ENCODE data around the gene KDM2A. TPM values are rescaled to one million over a fixed set of nuclear protein-coding genes. Genes with fewer than 3 reads are reported as not detected.

KDM2A gene
- total RNA-seq, 3 donors from 2014 or later: 47.0 to 64.1 (median 61.9) TPM

DNA sequence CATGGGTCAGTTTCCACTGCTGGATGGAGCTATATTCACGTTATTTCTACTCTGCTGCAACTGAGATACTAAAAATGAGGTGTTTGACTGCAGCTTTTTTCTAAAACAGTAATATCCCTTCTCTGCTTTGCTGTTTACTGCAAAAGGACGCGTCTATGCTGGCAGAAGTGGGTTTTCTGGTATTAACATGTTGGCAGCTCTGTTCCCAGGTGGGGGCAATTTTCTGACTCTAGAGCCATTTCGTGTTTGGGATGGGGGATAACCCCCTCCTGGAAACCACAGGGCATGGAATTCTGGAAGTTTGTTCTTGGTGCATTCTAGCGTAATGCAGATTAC is 152.1 kb downstream of the KDM2A start:
- H3K36me3 ChIP-seq: no peaks in the 10 kb centered on the region
- no peaks in the 10 kb centered on the region for H3K9me3 ChIP-seq
- intact Hi-C loops (cut with DNase I; ENCODE audit: low total_unique reads): no loop called here
- peak overlapping the region in 1 of 3 donors; percentile 99 for H3K4me3 ChIP-seq
- H3K4me1 ChIP-seq: peaks cover 44 to 65% of the 10 kb centered on the region in 2 donors
- DNase-seq (ENCODE audit: low spot score in 2 of 2): peak in 1 of 2 donors; percentile 14
- H3K27me3 ChIP-seq: no peaks in the 10 kb centered on the region
- peak overlapping the region; percentile 29 to 92 for H3K27ac ChIP-seq
- TF ChIP-seq POLR2A (IDR thresholded peaks at IDR 0.05) (no peak), POLR2AphosphoS5 (IDR thresholded peaks at IDR 0.05) (no peak)
- TF ChIP-seq, protein P1, sequence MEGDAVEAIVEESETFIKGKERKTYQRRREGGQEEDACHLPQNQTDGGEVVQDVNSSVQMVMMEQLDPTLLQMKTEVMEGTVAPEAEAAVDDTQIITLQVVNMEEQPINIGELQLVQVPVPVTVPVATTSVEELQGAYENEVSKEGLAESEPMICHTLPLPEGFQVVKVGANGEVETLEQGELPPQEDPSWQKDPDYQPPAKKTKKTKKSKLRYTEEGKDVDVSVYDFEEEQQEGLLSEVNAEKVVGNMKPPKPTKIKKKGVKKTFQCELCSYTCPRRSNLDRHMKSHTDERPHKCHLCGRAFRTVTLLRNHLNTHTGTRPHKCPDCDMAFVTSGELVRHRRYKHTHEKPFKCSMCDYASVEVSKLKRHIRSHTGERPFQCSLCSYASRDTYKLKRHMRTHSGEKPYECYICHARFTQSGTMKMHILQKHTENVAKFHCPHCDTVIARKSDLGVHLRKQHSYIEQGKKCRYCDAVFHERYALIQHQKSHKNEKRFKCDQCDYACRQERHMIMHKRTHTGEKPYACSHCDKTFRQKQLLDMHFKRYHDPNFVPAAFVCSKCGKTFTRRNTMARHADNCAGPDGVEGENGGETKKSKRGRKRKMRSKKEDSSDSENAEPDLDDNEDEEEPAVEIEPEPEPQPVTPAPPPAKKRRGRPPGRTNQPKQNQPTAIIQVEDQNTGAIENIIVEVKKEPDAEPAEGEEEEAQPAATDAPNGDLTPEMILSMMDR (IDR thresholded peaks at IDR 0.05): no peak

DNA sequence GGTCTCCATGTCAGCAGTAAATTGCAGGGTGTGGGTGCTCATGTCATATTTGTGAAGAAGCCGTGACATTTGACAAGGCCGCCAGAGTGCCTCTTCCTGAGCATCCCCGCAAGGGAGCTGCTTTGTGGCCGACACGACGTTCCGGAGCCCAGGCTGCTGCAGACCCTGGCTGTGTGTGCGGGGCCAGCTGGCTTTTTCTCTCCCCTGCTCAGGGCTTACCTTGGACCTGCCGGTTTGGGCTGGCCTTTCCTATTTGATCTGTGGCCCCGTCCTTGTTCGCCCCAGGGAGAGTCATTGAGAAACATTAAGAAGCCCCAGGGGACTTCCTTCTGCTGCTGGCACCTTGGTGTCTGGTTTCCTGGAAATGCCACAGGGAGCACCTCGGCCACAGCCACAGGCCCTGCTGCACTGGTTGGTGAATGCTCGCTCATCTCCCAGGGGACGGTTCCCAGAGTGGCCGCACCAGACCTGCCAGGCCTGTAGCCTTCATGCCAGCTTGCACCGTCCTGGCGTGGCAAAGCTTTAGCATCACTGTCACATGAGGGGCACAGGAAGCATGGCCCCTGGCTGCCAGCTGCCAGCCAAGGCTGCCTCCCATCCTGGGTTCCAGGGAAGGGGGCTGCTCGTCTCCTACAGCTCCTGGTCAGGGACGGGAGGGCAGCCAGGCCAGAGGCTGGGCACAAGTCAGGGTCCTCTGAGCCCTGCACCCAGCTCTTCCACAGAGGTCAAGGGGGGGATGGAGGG is 152.7 kb downstream of the KDM2A start:
- Histone ChIP-seq H3K4me3 (peak overlapping the region in 1 of 3 donors; percentile 35), H3K27me3 (no peaks in the 10 kb centered on the region), H3K36me3 (no peaks in the 10 kb centered on the region), H3K4me1 (peaks cover 48 to 70% of the 10 kb centered on the region in 2 donors), H3K27ac (peak overlapping the region; percentile 75 to 92), H3K9me3 (no peaks in the 10 kb centered on the region)
- intact Hi-C loops (cut with DNase I; ENCODE audit: low total_unique reads): no loop called here
- TF ChIP-seq POLR2AphosphoS5 (IDR thresholded peaks at IDR 0.05) (no peak), POLR2A (IDR thresholded peaks at IDR 0.05) (no peak)
- TF ChIP-seq, protein P1 (IDR thresholded peaks at IDR 0.05): no peak
- peak in 1 of 2 donors; percentile 46 for DNase-seq (ENCODE audit: low spot score in 2 of 2)

DNA sequence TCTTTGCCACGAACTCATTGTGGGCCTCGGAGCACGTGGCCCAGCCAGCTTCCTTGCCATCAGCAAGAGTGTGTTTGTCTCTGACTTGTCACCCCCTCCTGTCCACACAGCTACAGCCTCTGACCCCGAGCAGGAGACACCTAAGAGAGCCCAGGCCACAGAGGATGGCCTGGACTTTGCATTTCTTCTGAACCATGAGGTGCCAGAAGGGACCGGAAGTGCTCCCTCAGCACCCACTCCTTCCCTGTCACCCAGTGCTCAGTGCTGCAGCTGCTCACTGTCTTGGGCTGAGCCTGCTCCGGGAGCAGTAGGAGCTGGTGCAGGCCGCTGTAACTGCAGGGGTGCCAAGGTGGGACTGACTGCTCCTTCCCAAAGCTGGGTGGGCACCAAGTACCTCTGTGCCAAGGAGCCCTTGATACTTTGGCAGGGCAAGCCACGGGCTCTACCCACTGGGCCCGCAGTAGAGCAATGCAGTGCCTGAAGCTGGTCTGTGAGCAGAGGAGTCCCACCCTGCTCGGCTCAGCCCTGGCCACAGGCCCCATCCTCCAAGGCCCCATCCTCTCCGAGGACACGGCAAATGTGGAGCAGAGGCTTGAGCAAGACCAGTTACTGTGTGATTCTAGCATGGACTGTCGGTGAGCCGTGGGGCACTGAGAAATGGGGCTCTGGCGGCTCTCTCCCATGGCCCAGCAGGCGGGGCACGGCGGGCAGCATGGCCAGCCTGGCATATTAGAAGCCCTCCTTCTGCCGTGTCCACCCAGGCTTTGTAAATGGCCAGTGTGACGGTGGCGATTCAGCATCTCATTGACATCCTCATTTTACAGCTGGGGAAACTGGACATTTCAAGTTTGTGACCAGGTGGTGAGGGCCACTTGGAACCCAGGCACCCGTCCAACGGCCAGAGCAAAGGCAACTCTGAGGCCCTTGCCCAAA is 153.5 kb downstream of the KDM2A start:
- Histone ChIP-seq H3K9me3 (no peaks in the 10 kb centered on the region), H3K36me3 (no peaks in the 10 kb centered on the region), H3K4me3 (peak overlapping the region in 1 of 3 donors; percentile 35), H3K27ac (peak overlapping the region; percentile 75 to 92), H3K27me3 (no peaks in the 10 kb centered on the region), H3K4me1 (peaks cover 57 to 77% of the 10 kb centered on the region in 2 donors)
- DNase-seq (ENCODE audit: low spot score in 2 of 2): peak in 1 of 2 donors; percentile 46
- no peak for TF ChIP-seq POLR2A (IDR thresholded peaks at IDR 0.05)
- TF ChIP-seq, protein P1 (IDR thresholded peaks at IDR 0.05): no peak
- no peak for TF ChIP-seq POLR2AphosphoS5 (IDR thresholded peaks at IDR 0.05)
- intact Hi-C loops (cut with DNase I; ENCODE audit: low total_unique reads): no loop called here

DNA sequence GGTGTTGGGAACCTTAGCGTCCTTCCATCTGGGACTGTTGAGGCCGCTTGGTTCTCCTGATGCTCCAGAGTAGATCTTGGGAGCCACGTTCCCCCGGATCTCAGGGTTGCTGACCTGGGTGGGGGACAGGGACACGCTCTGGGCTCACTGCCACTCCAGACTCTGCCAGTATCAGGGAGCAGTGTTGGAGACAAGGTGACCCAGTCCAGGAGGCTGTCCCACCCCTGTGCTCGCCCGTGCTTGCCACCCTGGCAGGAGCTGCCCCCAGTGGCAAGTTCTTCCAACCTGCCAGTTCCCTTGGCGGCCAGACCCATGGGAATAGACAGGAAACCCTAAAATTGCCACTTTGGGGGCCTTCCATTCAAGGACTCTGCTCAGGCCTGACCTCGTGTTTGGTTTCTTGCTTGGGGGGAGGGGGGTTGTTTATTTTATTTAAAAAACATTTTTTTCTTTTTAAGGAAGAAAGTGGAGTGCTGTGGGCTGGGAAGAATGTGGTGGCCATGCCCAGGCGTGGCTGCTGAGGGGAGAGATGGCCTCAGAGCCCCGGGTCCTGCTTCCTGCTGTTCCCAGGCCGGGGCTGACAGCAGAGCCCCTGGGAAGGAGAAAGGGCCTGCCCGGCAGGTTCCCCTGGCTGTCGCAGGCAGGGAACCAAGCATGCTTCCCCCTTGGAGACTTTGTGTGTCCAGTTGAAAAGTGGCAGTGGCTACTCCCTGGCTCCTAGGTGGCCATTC is 154.4 kb downstream of the KDM2A start:
- H3K4me3 ChIP-seq: no peak overlapping the region
- intact Hi-C loops (cut with DNase I; ENCODE audit: low total_unique reads): no loop called here
- peak overlapping the region; percentile 75 to 92 for H3K27ac ChIP-seq
- no peaks in the 10 kb centered on the region for H3K27me3 ChIP-seq
- peaks cover 65 to 81% of the 10 kb centered on the region in 2 donors for H3K4me1 ChIP-seq
- no peak for DNase-seq (ENCODE audit: low spot score in 2 of 2)
- no peaks in the 10 kb centered on the region for H3K9me3 ChIP-seq
- no peak for TF ChIP-seq POLR2A (IDR thresholded peaks at IDR 0.05)
- no peak for TF ChIP-seq POLR2AphosphoS5 (IDR thresholded peaks at IDR 0.05)
- TF ChIP-seq, protein P1 (IDR thresholded peaks at IDR 0.05): no peak
- no peaks in the 10 kb centered on the region for H3K36me3 ChIP-seq
